Measurements from ENCODE around the gene DPP4. TPM values are rescaled to one million over a fixed set of nuclear protein-coding genes. Genes with fewer than 3 reads are reported as not detected.

DPP4 gene
- polyA plus RNA-seq, 1 donor = 145 TPM

DNA sequence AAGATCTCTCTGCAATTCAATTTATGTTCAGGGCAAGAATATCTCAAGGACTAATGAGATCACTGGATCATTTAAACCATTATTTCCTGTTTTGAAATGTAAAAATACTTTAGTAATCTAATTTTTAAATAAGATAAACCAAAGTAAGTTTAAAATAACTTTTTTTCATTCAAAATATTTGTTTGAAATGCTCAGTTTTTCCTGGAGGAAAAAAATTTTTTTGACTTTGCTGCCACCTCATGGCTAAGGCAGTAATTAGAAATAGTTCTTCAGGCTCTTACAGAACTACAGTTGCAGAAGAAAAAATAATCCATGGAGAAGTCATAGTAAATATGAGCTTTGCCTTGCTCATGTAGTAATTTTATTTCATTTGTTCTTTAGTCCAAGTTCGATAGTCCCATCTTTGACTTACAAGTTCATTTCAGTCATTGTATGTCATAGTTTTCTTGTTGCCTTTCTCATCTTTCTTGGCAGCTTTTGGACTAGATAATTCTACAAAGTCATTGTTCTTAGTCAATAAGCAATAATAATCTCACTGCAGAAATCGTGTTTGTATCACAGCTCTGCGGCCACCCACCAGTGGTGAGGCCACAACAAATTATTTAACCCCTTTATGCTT lies 127.4 kb downstream of the DPP4 start:
- DNase-seq = peak in 1 of 2 donors; percentile 2
- H3K4me1 ChIP-seq (ENCODE audit: control insufficient read depth, insufficient read depth, low read length) = no peaks in the 10 kb centered on the region
- H3K27me3 ChIP-seq (ENCODE audit: control insufficient read depth, insufficient read depth, low read length) = no peaks in the 10 kb centered on the region
- 10% methylated on average over 2 of the region's 3 CpGs for WGBS (ENCODE audit: insufficient coverage, low lambda C conversion rate)
- no peaks in the 10 kb centered on the region for H3K9me3 ChIP-seq (ENCODE audit: control insufficient read depth, low read depth, low read length)
- H3K36me3 ChIP-seq (ENCODE audit: control insufficient read depth, insufficient read depth, low read length) = no peaks in the 10 kb centered on the region
- no peak overlapping the region for H3K4me3 ChIP-seq (ENCODE audit: low read length)
- no peak overlapping the region for H3K27ac ChIP-seq (ENCODE audit: low read length)

DNA sequence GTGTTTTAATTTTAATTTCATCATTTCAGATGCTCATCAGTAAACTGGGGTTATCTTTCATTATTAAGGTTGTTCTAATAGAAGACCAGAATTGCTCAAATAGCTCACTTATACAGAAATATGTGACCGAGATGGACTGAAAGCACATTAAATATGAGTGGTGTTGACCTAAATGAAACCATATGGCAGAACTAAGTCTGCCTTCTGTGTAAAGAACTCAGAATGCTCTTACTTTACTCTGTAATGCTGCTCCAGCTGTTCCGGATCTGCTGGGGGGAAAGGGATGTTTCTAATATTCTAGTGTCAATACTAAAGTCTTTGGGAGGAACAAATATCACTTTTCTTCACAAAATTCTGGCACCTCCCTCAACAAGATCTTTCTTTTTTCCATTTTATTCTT lies 131.0 kb downstream of the DPP4 start:
- no peaks in the 10 kb centered on the region for H3K9me3 ChIP-seq (ENCODE audit: control insufficient read depth, low read depth, low read length)
- 75% methylated on average over 2 of the region's 2 CpGs for WGBS (ENCODE audit: insufficient coverage, low lambda C conversion rate)
- no peak overlapping the region for H3K27ac ChIP-seq (ENCODE audit: low read length)
- no peak overlapping the region for H3K4me3 ChIP-seq (ENCODE audit: low read length)
- DNase-seq = no peak
- peaks cover 4% of the 10 kb centered on the region for H3K27me3 ChIP-seq (ENCODE audit: control insufficient read depth, insufficient read depth, low read length)
- H3K36me3 ChIP-seq (ENCODE audit: control insufficient read depth, insufficient read depth, low read length) = no peaks in the 10 kb centered on the region
- no peaks in the 10 kb centered on the region for H3K4me1 ChIP-seq (ENCODE audit: control insufficient read depth, insufficient read depth, low read length)

Other genes starting within 250 kb of the DPP4 start
- gene GCG, start 78.0 kb upstream of the DPP4 start, polyA plus RNA-seq = 83.8 TPM
- gene FAP, start 169.2 kb upstream of the DPP4 start, polyA plus RNA-seq = 10.6 TPM
- 17.6 TPM for gene IFIH1, start 244.5 kb upstream of the DPP4 start, polyA plus RNA-seq

All from large intestine (tissue), 3 donors.